ENCODE measurements around the gene OR8H2.
"Not testable (repeated sequence)": the region's sequence is repeated elsewhere in the genome, so short reads cannot be mapped to it uniquely, and the experiment has no call there.

GRCh38 chr11:56058260-56058780, 45.2 kb upstream of the OR8H2 start:
- not testable (repeated sequence) for TF ChIP-seq CTCF (conservative IDR thresholded peaks at IDR 0.05; ENCODE audit: low read depth, low read length); MAZ (IDR thresholded peaks at IDR 0.05; ENCODE audit: borderline replicate concordance, low read depth, low read length); CHD1 (IDR thresholded peaks at IDR 0.05; ENCODE audit: low read depth, low read length); RAD21 (IDR thresholded peaks at IDR 0.05; ENCODE audit: low read length); POLR2A (IDR thresholded peaks at IDR 0.05; ENCODE audit: low read depth, low read length); USF2 (IDR thresholded peaks at IDR 0.05; ENCODE audit: low read depth, low read length)

Measured in IMR-90 (cell line).